ENCODE results near the gene COL13A1.

DNA sequence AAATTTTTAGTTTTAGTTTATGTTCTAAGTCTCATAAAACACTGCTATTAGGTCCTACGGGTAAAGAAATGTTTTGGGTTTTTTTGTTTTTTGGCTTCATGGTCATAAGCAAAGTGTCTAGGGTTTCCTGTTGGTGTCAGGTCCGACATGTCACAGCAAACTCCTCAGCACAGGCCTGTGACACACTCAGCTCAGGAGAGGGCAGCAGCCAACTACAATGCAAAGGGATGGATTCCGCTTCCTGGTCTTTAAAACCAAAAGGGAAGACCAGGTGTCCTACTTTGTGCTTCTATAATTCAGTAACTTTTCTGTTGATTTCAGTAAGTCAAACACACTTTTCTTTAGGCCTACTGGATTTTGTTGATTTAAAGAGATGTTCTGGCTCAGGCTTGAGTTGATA, 167.1 kb downstream of the COL13A1 start:
- TF ChIP-seq POLR2AphosphoS5 (IDR thresholded peaks at IDR 0.05), result no peak
- TF ChIP-seq, protein P1, sequence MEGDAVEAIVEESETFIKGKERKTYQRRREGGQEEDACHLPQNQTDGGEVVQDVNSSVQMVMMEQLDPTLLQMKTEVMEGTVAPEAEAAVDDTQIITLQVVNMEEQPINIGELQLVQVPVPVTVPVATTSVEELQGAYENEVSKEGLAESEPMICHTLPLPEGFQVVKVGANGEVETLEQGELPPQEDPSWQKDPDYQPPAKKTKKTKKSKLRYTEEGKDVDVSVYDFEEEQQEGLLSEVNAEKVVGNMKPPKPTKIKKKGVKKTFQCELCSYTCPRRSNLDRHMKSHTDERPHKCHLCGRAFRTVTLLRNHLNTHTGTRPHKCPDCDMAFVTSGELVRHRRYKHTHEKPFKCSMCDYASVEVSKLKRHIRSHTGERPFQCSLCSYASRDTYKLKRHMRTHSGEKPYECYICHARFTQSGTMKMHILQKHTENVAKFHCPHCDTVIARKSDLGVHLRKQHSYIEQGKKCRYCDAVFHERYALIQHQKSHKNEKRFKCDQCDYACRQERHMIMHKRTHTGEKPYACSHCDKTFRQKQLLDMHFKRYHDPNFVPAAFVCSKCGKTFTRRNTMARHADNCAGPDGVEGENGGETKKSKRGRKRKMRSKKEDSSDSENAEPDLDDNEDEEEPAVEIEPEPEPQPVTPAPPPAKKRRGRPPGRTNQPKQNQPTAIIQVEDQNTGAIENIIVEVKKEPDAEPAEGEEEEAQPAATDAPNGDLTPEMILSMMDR (IDR thresholded peaks at IDR 0.05 in 8 of 11, conservative IDR thresholded peaks at IDR 0.05 in 3 of 11), result no peak
